ENCODE results near the gene DKK3.

DNA sequence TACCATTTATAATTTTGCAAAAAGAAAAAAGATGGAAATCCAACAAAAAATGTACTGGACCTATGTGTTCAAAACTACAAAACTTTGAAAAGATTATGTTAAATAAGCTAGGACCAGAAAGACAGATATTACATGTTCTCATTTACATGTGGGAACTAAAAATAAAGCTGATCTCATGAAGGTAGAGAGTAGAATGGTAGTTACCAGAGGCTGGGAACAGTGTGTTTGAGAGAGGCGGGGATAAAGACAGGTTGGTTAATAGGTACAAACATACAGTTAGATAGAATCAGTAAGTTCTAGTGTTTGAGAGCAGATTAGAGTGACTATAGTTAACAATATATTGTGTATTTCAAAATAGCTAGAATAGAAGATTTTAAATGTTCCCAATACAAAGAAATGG is 95.0 kb downstream of the DKK3 start:
- no peak for TF ChIP-seq NRF1 (IDR thresholded peaks at IDR 0.05; ENCODE audit: low read depth, low read length)
- no peak for TF ChIP-seq SMC3 (IDR thresholded peaks at IDR 0.05; ENCODE audit: low read depth, low read length)
- TF ChIP-seq, protein P1, sequence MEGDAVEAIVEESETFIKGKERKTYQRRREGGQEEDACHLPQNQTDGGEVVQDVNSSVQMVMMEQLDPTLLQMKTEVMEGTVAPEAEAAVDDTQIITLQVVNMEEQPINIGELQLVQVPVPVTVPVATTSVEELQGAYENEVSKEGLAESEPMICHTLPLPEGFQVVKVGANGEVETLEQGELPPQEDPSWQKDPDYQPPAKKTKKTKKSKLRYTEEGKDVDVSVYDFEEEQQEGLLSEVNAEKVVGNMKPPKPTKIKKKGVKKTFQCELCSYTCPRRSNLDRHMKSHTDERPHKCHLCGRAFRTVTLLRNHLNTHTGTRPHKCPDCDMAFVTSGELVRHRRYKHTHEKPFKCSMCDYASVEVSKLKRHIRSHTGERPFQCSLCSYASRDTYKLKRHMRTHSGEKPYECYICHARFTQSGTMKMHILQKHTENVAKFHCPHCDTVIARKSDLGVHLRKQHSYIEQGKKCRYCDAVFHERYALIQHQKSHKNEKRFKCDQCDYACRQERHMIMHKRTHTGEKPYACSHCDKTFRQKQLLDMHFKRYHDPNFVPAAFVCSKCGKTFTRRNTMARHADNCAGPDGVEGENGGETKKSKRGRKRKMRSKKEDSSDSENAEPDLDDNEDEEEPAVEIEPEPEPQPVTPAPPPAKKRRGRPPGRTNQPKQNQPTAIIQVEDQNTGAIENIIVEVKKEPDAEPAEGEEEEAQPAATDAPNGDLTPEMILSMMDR (IDR thresholded peaks at IDR 0.05), result no peak
- TF ChIP-seq, protein P2, sequence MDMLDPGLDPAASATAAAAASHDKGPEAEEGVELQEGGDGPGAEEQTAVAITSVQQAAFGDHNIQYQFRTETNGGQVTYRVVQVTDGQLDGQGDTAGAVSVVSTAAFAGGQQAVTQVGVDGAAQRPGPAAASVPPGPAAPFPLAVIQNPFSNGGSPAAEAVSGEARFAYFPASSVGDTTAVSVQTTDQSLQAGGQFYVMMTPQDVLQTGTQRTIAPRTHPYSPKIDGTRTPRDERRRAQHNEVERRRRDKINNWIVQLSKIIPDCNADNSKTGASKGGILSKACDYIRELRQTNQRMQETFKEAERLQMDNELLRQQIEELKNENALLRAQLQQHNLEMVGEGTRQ (IDR thresholded peaks at IDR 0.05; ENCODE audit: borderline replicate concordance, low read depth, low read length), result no peak
- no peak for TF ChIP-seq EP300 (IDR thresholded peaks at IDR 0.05; ENCODE audit: borderline replicate concordance in 1 of 2, low read depth in 1 of 2, low read length in 1 of 2)
- TF ChIP-seq GABPA (IDR thresholded peaks at IDR 0.05; ENCODE audit: low read depth), result no peak
- TF ChIP-seq RAD21 (IDR thresholded peaks at IDR 0.05; ENCODE audit: low read length), result no peak
- no peak for TF ChIP-seq FOXM1 (IDR thresholded peaks at IDR 0.05; ENCODE audit: low read depth)
